CD4-positive, alpha-beta T cell (primary cell): ENCODE results near the gene AFF2. TPM values are rescaled to one million over a fixed set of nuclear protein-coding genes. Genes with fewer than 3 reads are reported as not detected.

Source experiments
- ATAC-seq: fragments of 200-7000 bp; cut with Tn5 transposase; one replicate; pipeline ENCODE4 v1.10.0; 2022; ENCODE audit warnings: mild to moderate bottlenecking; ENCODE audit not compliant: poor library complexity
- CTCF ChIA-PET: fragments of 350-600 bp; sonication (Branson Sonifier 250); formaldehyde crosslinking; loops from one replicate; lab custom pipeline; 2021; ENCODE audit warnings: antibody characterized with exemption, inconsistent platforms; lab: Charles Lee
- POLR2A ChIA-PET: fragments of 350-600 bp; sonication (Branson Sonifier 250); formaldehyde crosslinking; loops from one replicate; lab custom pipeline; 2021; ENCODE audit warnings: antibody characterized with exemption, inconsistent platforms; lab: Charles Lee
- DNase-seq, 14 experiments: peaks; one replicate each; pipeline ENCODE4 v3.0.0-alpha.2; 2013 to 2020; ENCODE audit warnings: mixed read lengths in 2 of 14
- H3K27ac ChIP-seq, 2 donors: one replicate each; pipeline versions ENCODE4 v1.5.1 to v1.7.0; 2013; ENCODE audit warnings: low read length in 2 of 2, low read depth in 1 of 2, mild to moderate bottlenecking in 1 of 2
- H3K27me3 ChIP-seq, 2 experiments: 1 replicate in 1 of 2; 2 replicates in 1 of 2; pipeline versions ENCODE4 v1.6.1 to v1.7.0; 2013; ENCODE audit warnings: low read length in 2 of 2, control low read depth in 1 of 2, mild to moderate bottlenecking in 1 of 2, moderate library complexity in 1 of 2; ENCODE audit not compliant: insufficient read depth in 2 of 2, control insufficient read depth in 1 of 2
- H3K36me3 ChIP-seq: one replicate; pipeline ENCODE4 v1.6.1; 2013; ENCODE audit warnings: low read length, control low read depth; ENCODE audit not compliant: insufficient read depth
- H3K4me1 ChIP-seq: one replicate; pipeline ENCODE4 v1.6.1; 2013; ENCODE audit warnings: low read length, control low read depth; ENCODE audit not compliant: insufficient read depth
- H3K4me3 ChIP-seq: one replicate; pipeline ENCODE4 v1.5.1; 2013; ENCODE audit warnings: mild to moderate bottlenecking, low read length, moderate library complexity
- H3K9me3 ChIP-seq, 2 experiments: 1 replicate in 1 of 2; 2 replicates in 1 of 2; pipeline versions ENCODE4 v1.6.1 to v1.7.0; 2013; ENCODE audit warnings: low read length in 2 of 2, mild to moderate bottlenecking in 2 of 2, control low read depth in 1 of 2, moderate library complexity in 1 of 2; ENCODE audit not compliant: control insufficient read depth in 1 of 2, insufficient read depth in 1 of 2
- H3K27ac Mint-ChIP-seq: one replicate; pipeline ENCODE4 v1.8.0; 2020; ENCODE audit warnings: mixed read lengths
- H3K27me3 Mint-ChIP-seq: one replicate; pipeline ENCODE4 v1.8.0; 2021; ENCODE audit warnings: mixed read lengths
- H3K36me3 Mint-ChIP-seq: one replicate; pipeline ENCODE4 v1.8.0; 2021; ENCODE audit warnings: low read depth, mixed read lengths
- H3K4me1 Mint-ChIP-seq: one replicate; pipeline ENCODE4 v1.8.0; 2021; ENCODE audit warnings: low read depth, mixed read lengths
- H3K4me3 Mint-ChIP-seq: one replicate; pipeline ENCODE4 v1.8.0; 2020; ENCODE audit warnings: mild to moderate bottlenecking, mixed read lengths
- H3K9me3 Mint-ChIP-seq: one replicate; pipeline ENCODE4 v1.8.0; 2020; ENCODE audit warnings: mixed read lengths
- CTCF ChIP-seq: fragments of 200-600 bp; IDR thresholded peaks from one replicate; pipeline ENCODE4 v1.8.0; 2022; ENCODE audit warnings: antibody characterized with exemption, mild to moderate bottlenecking
- intact Hi-C, 2 experiments: fragments of 100-400 bp; cut with DNase I in 1 of 2; cut with micrococcal nuclease in 1 of 2; formaldehyde crosslinking; loops; one replicate each; pipeline versions ENCODE4 v1.15.1 to v1.9.0; 2023 to 2025; cut with DNase I, micrococcal nuclease
- total RNA-seq, 174 experiments: library from RNA in 2 of 174; stranded (reverse) in 2 of 174; gene quantifications; one replicate each; pipeline ENCODE4 v1.2.3 and lab custom pipeline; 2021 to 2026

AFF2 gene
- total RNA-seq, 2 experiments from 2014 or later: 5.9 to 6.2 TPM

GRCh38 chrX:148612431-148612830 lies 112.0 kb downstream of the AFF2 start:
- Histone ChIP-seq H3K9me3 (no peaks in the 10 kb centered on the region), H3K27ac (no peak overlapping the region), H3K4me3 (no peak overlapping the region), H3K27me3 (no peaks in the 10 kb centered on the region), H3K4me1 (no peaks in the 10 kb centered on the region), H3K36me3 (no peaks in the 10 kb centered on the region)
- POLR2A ChIA-PET: interaction anchor here (0.6 kb wide), 1 partner anchor 427 kb away, joined by 3 read pairs; no protein-coding TSS in a partner anchor
- DNase-seq (no peak), ATAC-seq (no peak)
- no peak overlapping the region for H3K4me3 Mint-ChIP-seq
- H3K4me1 Mint-ChIP-seq: no peaks in the 10 kb centered on the region
- peaks cover under 1% of the 10 kb centered on the region for H3K36me3 Mint-ChIP-seq
- H3K27me3 Mint-ChIP-seq: no peaks in the 10 kb centered on the region
- H3K9me3 Mint-ChIP-seq: peaks cover under 1% of the 10 kb centered on the region
- no peak for TF ChIP-seq CTCF
- H3K27ac Mint-ChIP-seq: no peak overlapping the region
- CTCF ChIA-PET: no interaction called here
- intact Hi-C loops: no loop called here

- H3K4me1 Mint-ChIP-seq: no peaks in the 10 kb centered on the region
- Histone ChIP-seq H3K27me3 (no peaks in the 10 kb centered on the region), H3K36me3 (no peaks in the 10 kb centered on the region), H3K27ac (no peak overlapping the region), H3K4me3 (no peak overlapping the region), H3K4me1 (no peaks in the 10 kb centered on the region), H3K9me3 (no peaks in the 10 kb centered on the region)
- no peaks in the 10 kb centered on the region for H3K27me3 Mint-ChIP-seq
- no peaks in the 10 kb centered on the region for H3K36me3 Mint-ChIP-seq
- TF ChIP-seq CTCF: no peak
- ATAC-seq (no peak), DNase-seq (no peak)
- intact Hi-C loops: no loop called here
- H3K9me3 Mint-ChIP-seq: no peaks in the 10 kb centered on the region
- H3K4me3 Mint-ChIP-seq: no peak overlapping the region
- no peak overlapping the region for H3K27ac Mint-ChIP-seq
- POLR2A ChIA-PET: no interaction called here
- CTCF ChIA-PET: no interaction called here
Observed at GRCh38 chrX:148613636-148614035, 113.2 kb downstream of the AFF2 start.

GRCh38 chrX:148615491-148615890 lies 115.1 kb downstream of the AFF2 start:
- intact Hi-C loops: no loop called here
- Histone ChIP-seq H3K36me3 (no peaks in the 10 kb centered on the region), H3K4me3 (no peak overlapping the region), H3K4me1 (no peaks in the 10 kb centered on the region), H3K27ac (no peak overlapping the region), H3K27me3 (no peaks in the 10 kb centered on the region), H3K9me3 (no peaks in the 10 kb centered on the region)
- no peaks in the 10 kb centered on the region for H3K9me3 Mint-ChIP-seq
- DNase-seq (no peak), ATAC-seq (no peak)
- no peak for TF ChIP-seq CTCF
- H3K27ac Mint-ChIP-seq: no peak overlapping the region
- H3K27me3 Mint-ChIP-seq: no peaks in the 10 kb centered on the region
- CTCF ChIA-PET: no interaction called here
- H3K4me1 Mint-ChIP-seq: no peaks in the 10 kb centered on the region
- no peak overlapping the region for H3K4me3 Mint-ChIP-seq
- POLR2A ChIA-PET: no interaction called here
- no peaks in the 10 kb centered on the region for H3K36me3 Mint-ChIP-seq
